ENCODE data around the gene CEP19. TPM values are rescaled to one million over a fixed set of nuclear protein-coding genes. Genes with fewer than 3 reads are reported as not detected.

CEP19 gene
- total and polyA plus RNA-seq, 2 of the 8 experiments (the other 6 are each of a cell fraction or from before 2014, with no cell fraction given), result 0.95 to 1.6 TPM

GRCh38 chr3:196684548-196685407, 27.3 kb downstream of the CEP19 start:
- H4K91ac ChIP-seq (replicated peaks; ENCODE audit: insufficient read length, low read length), result peak overlapping the region; percentile 67
- no peaks in the 10 kb centered on the region for H4K20me1 ChIP-seq (replicated peaks in 1 of 2; ENCODE audit: control insufficient read depth in 1 of 2, insufficient read depth in 2 of 2, low read length in 2 of 2)
- no peak overlapping the region for H2AK5ac ChIP-seq (ENCODE audit: low read depth, low read length)
- no peak overlapping the region for H2BK120ac ChIP-seq (replicated peaks; ENCODE audit: low read depth, low read length)
- no peak overlapping the region for H3K4me3 ChIP-seq (ENCODE audit: extremely low read depth in 1 of 4, insufficient read depth in 2 of 4, low read depth in 3 of 4, low read length in 4 of 4)
- no peak overlapping the region for H3K9ac ChIP-seq (replicated peaks in 1 of 4; ENCODE audit: extremely low read depth in 1 of 4, low read depth in 3 of 4, low read length in 3 of 4)
- POLR2A ChIA-PET (ENCODE audit: partially characterized antibody), result no interaction called here
- no peaks in the 10 kb centered on the region for H3K79me2 ChIP-seq (ENCODE audit: control insufficient read depth in 1 of 2, insufficient read depth in 2 of 2, low read length in 2 of 2)
- H2BK12ac ChIP-seq (ENCODE audit: low read depth, low read length), result no peak overlapping the region; the same call in 1 of the 2 replicates
- H3K23me2 ChIP-seq (ENCODE audit: low read depth, low read length), result no peaks in the 10 kb centered on the region
- H3K4me2 ChIP-seq (ENCODE audit: insufficient read depth in 1 of 2, low read depth in 2 of 2, low read length in 2 of 2), result no peak overlapping the region; a peak in 1 of 4 replicates
- no peak overlapping the region for H3K23ac ChIP-seq (ENCODE audit: insufficient read length)
- 59% methylated on average over 24 of the region's 24 CpGs; no CpG with 5 or more reads in 1 of the 2 experiments for WGBS, 2 experiments (ENCODE audit: extremely low coverage in 1 of 2, insufficient coverage in 1 of 2, insufficient read length in 1 of 2, insufficient replicate concordance in 2 of 2, low coverage in 1 of 2, low lambda C conversion rate in 2 of 2, missing lambda C conversion rate in 1 of 2)
- no peak overlapping the region; the same call in 1 of the 2 replicates for H3K27ac ChIP-seq (ENCODE audit: low read depth, low read length)
- H3K4ac ChIP-seq (replicated peaks; ENCODE audit: insufficient read length, low read depth, low read length), result no peak overlapping the region
- H3K4me1 ChIP-seq (replicated peaks in 1 of 4; ENCODE audit: control insufficient read depth in 3 of 4, insufficient read depth in 4 of 4, low read length in 3 of 4), result peaks cover 2 to 6% (median 2%) of the 10 kb centered on the region in 4 experiments; a peak in 6 of 7 replicates
- FAIRE-seq (peak; percentile 13), DNase-seq (ENCODE audit: low read depth in 1 of 2, low spot score in 2 of 2) (peak in 1 of 2 experiments; percentile 77)
- no peak overlapping the region for H2BK15ac ChIP-seq (ENCODE audit: low read length)
- H2AFZ ChIP-seq (ENCODE audit: low read length), result peak overlapping the region; percentile 96; the same call in 1 of the 2 replicates
- CTCF ChIA-PET (ENCODE audit: partially characterized antibody), result interaction anchor here (0.6 to 10.9 kb wide), 40 partner anchors 8 to 573 kb away, joined by 3 to 143 read pairs (median 4); partner anchors contain the start of genes CEP19, NRROS and PIGX
- H2BK20ac ChIP-seq (ENCODE audit: low read length), result no peak overlapping the region
- no peak overlapping the region for H3K56ac ChIP-seq (replicated peaks; ENCODE audit: insufficient read length, low read depth, low read length)
- no peak overlapping the region for H3K18ac ChIP-seq (ENCODE audit: extremely low read depth, low read length)
- no peak overlapping the region for H2BK5ac ChIP-seq (ENCODE audit: low read depth, low read length)
- H3K36me3 ChIP-seq (ENCODE audit: control insufficient read depth in 2 of 4, insufficient read depth in 4 of 4, low read length in 3 of 4), result no peaks in the 10 kb centered on the region
- no peaks in the 10 kb centered on the region for H3K9me3 ChIP-seq (ENCODE audit: insufficient read depth in 2 of 2, low read depth in 1 of 2, low read length in 1 of 2)
- H4K5ac ChIP-seq (ENCODE audit: insufficient read length, low read depth, low read length), result no peak overlapping the region
- H3K14ac ChIP-seq (ENCODE audit: insufficient read length), result no peak overlapping the region
- H3K27me3 ChIP-seq (replicated peaks in 1 of 4; ENCODE audit: control insufficient read depth in 3 of 4, extremely low read depth in 1 of 4, insufficient read depth in 3 of 4, low read length in 3 of 4), result no peaks in the 10 kb centered on the region
- H4K8ac ChIP-seq (ENCODE audit: extremely low read depth, insufficient read depth, low read length), result no peak overlapping the region
- no peaks in the 10 kb centered on the region for H3K79me1 ChIP-seq (ENCODE audit: low read depth, low read length)
- TF ChIP-seq CREB1 (IDR thresholded peaks at IDR 0.05), result no peak
- TF ChIP-seq HDAC2 (IDR thresholded peaks at IDR 0.05; ENCODE audit: borderline replicate concordance in 1 of 2, low read depth in 2 of 2, low read length in 2 of 2), result no peak
- no peak for TF ChIP-seq RBBP5 (IDR thresholded peaks at IDR 0.05; ENCODE audit: borderline replicate concordance, low read depth, low read length)
